ENCODE data around the gene CYLD. TPM values are rescaled to one million over a fixed set of nuclear protein-coding genes. Genes with fewer than 3 reads are reported as not detected.

The CYLD gene
- polyA plus RNA-seq, 1 donor from 2014 or later = 27.6 TPM

DNA sequence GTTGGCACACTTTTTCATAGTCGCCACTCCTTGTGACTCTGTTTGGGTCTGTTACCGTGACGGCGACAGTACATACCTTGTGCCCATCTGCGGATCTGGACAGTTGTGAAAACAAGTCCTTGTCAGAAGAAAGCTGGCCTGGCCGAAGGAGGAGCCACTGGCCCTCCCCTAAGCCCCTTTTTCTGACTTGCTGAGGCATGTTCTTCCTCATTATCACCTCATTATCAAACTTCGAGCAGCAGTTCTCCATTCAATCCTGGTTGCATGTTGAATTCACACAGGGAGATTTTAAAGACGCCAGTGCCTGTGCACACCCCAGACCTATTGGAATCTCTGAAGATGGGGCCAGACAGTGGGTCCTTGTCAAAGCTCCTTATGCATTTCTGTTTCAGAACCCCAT, 61.1 kb downstream of the CYLD start:
- Histone ChIP-seq H3K27me3 (ENCODE audit: insufficient read depth, low read depth, low read length) (no peaks in the 10 kb centered on the region), H3K36me3 (ENCODE audit: insufficient read depth, low read length) (peaks cover 4% of the 10 kb centered on the region), H3K4me2 (ENCODE audit: low read length) (no peak overlapping the region), H3K27ac (ENCODE audit: low read length) (no peak overlapping the region), H3K9me3 (ENCODE audit: low read length) (no peaks in the 10 kb centered on the region), H3K79me2 (replicated peaks; ENCODE audit: insufficient read depth, low read length) (no peaks in the 10 kb centered on the region), H3K4me3 (ENCODE audit: low read length) (no peak overlapping the region), H3F3A (ENCODE audit: insufficient read depth, low read length, poor library complexity, severe bottlenecking) (no peaks in the 10 kb centered on the region), H4K20me1 (ENCODE audit: insufficient read depth) (no peaks in the 10 kb centered on the region), H3K9ac (ENCODE audit: low read length) (no peak overlapping the region), H3K9me2 (ENCODE audit: insufficient read depth, low read length) (no peaks in the 10 kb centered on the region), H2AFZ (ENCODE audit: low read depth, low read length) (no peak overlapping the region)
- TF ChIP-seq REST (IDR thresholded peaks at IDR 0.05; ENCODE audit: borderline replicate concordance) = no peak
- TF ChIP-seq CTCF (IDR thresholded peaks at IDR 0.05; ENCODE audit: poor library complexity, severe bottlenecking) = no peak
- TF ChIP-seq EZH2 (IDR thresholded peaks at IDR 0.05; ENCODE audit: borderline replicate concordance, insufficient read depth, low read length, poor library complexity, severe bottlenecking) = no peak
- TF ChIP-seq RAD21 (conservative IDR thresholded peaks at IDR 0.05) = no peak
- TF ChIP-seq MXI1 (conservative IDR thresholded peaks at IDR 0.05; ENCODE audit: poor library complexity, severe bottlenecking) = no peak
- TF ChIP-seq EP300 (conservative IDR thresholded peaks at IDR 0.05; ENCODE audit: poor library complexity, severe bottlenecking) = no peak
- TF ChIP-seq SMC3 (conservative IDR thresholded peaks at IDR 0.05; ENCODE audit: poor library complexity) = no peak
- TF ChIP-seq TAF1 (IDR thresholded peaks at IDR 0.05; ENCODE audit: low read depth) = no peak

DNA sequence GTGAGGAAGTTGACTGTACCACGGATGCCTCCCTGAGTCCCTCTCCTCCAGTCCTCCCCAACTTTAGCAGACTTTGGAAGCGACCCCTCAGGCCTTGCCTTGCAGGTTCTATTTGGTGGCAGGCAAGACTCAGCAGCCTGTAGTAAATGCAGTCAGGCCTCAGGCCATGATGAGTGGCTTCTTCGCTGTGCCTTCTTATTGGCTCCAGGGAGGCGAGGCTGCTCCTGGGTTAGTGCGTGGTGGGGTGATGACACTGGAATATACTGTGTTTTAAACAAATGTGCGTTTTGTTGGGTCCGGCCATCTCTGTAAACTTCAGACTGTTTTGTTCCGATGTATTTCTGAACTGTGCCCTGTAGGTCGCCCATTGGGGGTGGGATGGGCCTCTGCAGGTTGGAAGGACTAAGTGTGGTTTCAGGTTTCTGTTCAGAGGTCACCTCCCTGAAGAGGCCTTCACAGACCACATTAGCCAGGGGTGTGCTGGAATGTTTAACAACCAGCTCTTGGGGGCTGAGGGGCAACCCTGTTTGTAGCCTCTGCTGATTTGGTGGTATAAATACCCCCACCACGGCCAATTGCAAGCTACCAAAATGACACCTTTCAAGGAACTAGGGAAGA, 62.5 kb downstream of the CYLD start:
- Histone ChIP-seq H4K20me1 (ENCODE audit: insufficient read depth) (no peaks in the 10 kb centered on the region), H3F3A (ENCODE audit: insufficient read depth, low read length, poor library complexity, severe bottlenecking) (no peaks in the 10 kb centered on the region), H3K27me3 (ENCODE audit: insufficient read depth, low read depth, low read length) (no peaks in the 10 kb centered on the region), H3K79me2 (replicated peaks; ENCODE audit: insufficient read depth, low read length) (no peaks in the 10 kb centered on the region), H3K9me3 (ENCODE audit: low read length) (no peaks in the 10 kb centered on the region), H3K36me3 (ENCODE audit: insufficient read depth, low read length) (no peaks in the 10 kb centered on the region), H3K4me2 (ENCODE audit: low read length) (no peak overlapping the region), H2AFZ (ENCODE audit: low read depth, low read length) (no peak overlapping the region), H3K27ac (ENCODE audit: low read length) (no peak overlapping the region), H3K4me3 (ENCODE audit: low read length) (no peak overlapping the region), H3K9ac (ENCODE audit: low read length) (no peak overlapping the region), H3K9me2 (ENCODE audit: insufficient read depth, low read length) (no peaks in the 10 kb centered on the region)
- TF ChIP-seq REST (IDR thresholded peaks at IDR 0.05; ENCODE audit: borderline replicate concordance) = no peak
- no peak for TF ChIP-seq RAD21 (conservative IDR thresholded peaks at IDR 0.05)
- TF ChIP-seq CTCF (IDR thresholded peaks at IDR 0.05; ENCODE audit: poor library complexity, severe bottlenecking) = no peak
- TF ChIP-seq SMC3 (conservative IDR thresholded peaks at IDR 0.05; ENCODE audit: poor library complexity) = no peak
- TF ChIP-seq EZH2 (IDR thresholded peaks at IDR 0.05; ENCODE audit: borderline replicate concordance, insufficient read depth, low read length, poor library complexity, severe bottlenecking) = no peak
- no peak for TF ChIP-seq MXI1 (conservative IDR thresholded peaks at IDR 0.05; ENCODE audit: poor library complexity, severe bottlenecking)
- TF ChIP-seq TAF1 (IDR thresholded peaks at IDR 0.05; ENCODE audit: low read depth) = no peak
- TF ChIP-seq EP300 (conservative IDR thresholded peaks at IDR 0.05; ENCODE audit: poor library complexity, severe bottlenecking) = no peak
- TF ChIP-seq POLR2AphosphoS5 (IDR thresholded peaks at IDR 0.05) = no peak

Measured in neural cell (in vitro differentiated cells).